H9 (cell line): ENCODE results near the gene ATP8A2. TPM values are rescaled to one million over a fixed set of nuclear protein-coding genes. Genes with fewer than 3 reads are reported as not detected.

ENCODE experiments used
- DNase-seq: peaks from one replicate; pipeline ENCODE4 v3.0.0-alpha.2; 2017
- H2AFZ ChIP-seq: one replicate; pipeline ENCODE4 v1.6.1; 2013; ENCODE audit warnings: mild to moderate bottlenecking, low read length, control low read depth, moderate library complexity
- H2AK5ac ChIP-seq: 2 replicates; pipeline ENCODE4 v1.6.1; 2013; ENCODE audit warnings: low read length, control low read depth, mixed read lengths; ENCODE audit not compliant: insufficient read length
- H2BK120ac ChIP-seq: one replicate; pipeline ENCODE4 v1.6.1; 2013; ENCODE audit warnings: low read depth, mild to moderate bottlenecking, low read length, control low read depth, inconsistent platforms; ENCODE audit not compliant: poor library complexity, severe bottlenecking
- H2BK12ac ChIP-seq: 2 replicates; pipeline ENCODE4 v1.6.1; 2013; ENCODE audit warnings: low read length, control low read depth, mixed read lengths, low read depth; ENCODE audit not compliant: insufficient read length
- H2BK15ac ChIP-seq: 2 replicates; pipeline ENCODE4 v1.6.1; 2013; ENCODE audit warnings: low read depth, low read length, control low read depth
- H2BK20ac ChIP-seq: one replicate; pipeline ENCODE4 v1.6.1; 2013; ENCODE audit warnings: low read depth, mild to moderate bottlenecking, low read length, control low read depth, inconsistent platforms; ENCODE audit not compliant: poor library complexity, severe bottlenecking
- H2BK5ac ChIP-seq: 2 replicates; pipeline ENCODE4 v1.6.1; 2013; ENCODE audit warnings: low read length, control low read depth, mixed read lengths; ENCODE audit not compliant: insufficient read length
- H3K14ac ChIP-seq: 2 replicates; pipeline ENCODE4 v1.6.1; 2013; ENCODE audit warnings: low read length, control low read depth; ENCODE audit not compliant: insufficient read depth
- H3K18ac ChIP-seq: 2 replicates; pipeline ENCODE4 v1.6.1; 2013; ENCODE audit warnings: low read depth, mild to moderate bottlenecking, mixed read lengths, low read length, control low read depth; ENCODE audit not compliant: insufficient read length
- H3K23ac ChIP-seq: 2 replicates; pipeline ENCODE4 v1.6.1; 2013; ENCODE audit warnings: low read length, control low read depth, mixed read lengths, low read depth; ENCODE audit not compliant: insufficient read length
- H3K23me2 ChIP-seq: 2 replicates; pipeline ENCODE4 v1.6.1; 2013; ENCODE audit warnings: low read depth, mild to moderate bottlenecking, mixed read lengths, low read length, control low read depth; ENCODE audit not compliant: insufficient read length, poor library complexity, severe bottlenecking
- H3K27ac ChIP-seq: 2 replicates; pipeline ENCODE4 v1.5.1; 2013; ENCODE audit warnings: low read length, control low read depth, mixed read lengths, low read depth; ENCODE audit not compliant: insufficient read length
- H3K27me3 ChIP-seq: 2 replicates; pipeline ENCODE4 v1.6.1; 2013; ENCODE audit warnings: low read length, control low read depth, inconsistent platforms; ENCODE audit not compliant: insufficient read depth
- H3K4ac ChIP-seq: 2 replicates; pipeline ENCODE4 v1.6.1; 2013; ENCODE audit warnings: low read depth, mild to moderate bottlenecking, control low read depth, inconsistent platforms, low read length, moderate library complexity
- H3K4me1 ChIP-seq: 2 replicates; pipeline ENCODE4 v1.6.1; 2013; ENCODE audit warnings: low read length, control low read depth, inconsistent platforms; ENCODE audit not compliant: insufficient read depth
- H3K4me2 ChIP-seq: 2 replicates; pipeline ENCODE4 v1.6.1; 2013; ENCODE audit warnings: low read length, control low read depth, mixed read lengths; ENCODE audit not compliant: insufficient read length, insufficient read depth
- H3K56ac ChIP-seq: 2 replicates; pipeline ENCODE4 v1.6.1; 2013; ENCODE audit warnings: low read depth, mild to moderate bottlenecking, mixed read lengths, low read length, control low read depth; ENCODE audit not compliant: insufficient read length
- H3K79me1 ChIP-seq: 2 replicates; pipeline ENCODE4 v1.6.1; 2013; ENCODE audit warnings: low read depth, mild to moderate bottlenecking, moderate library complexity, low read length, control low read depth, inconsistent platforms; ENCODE audit not compliant: insufficient read depth, poor library complexity, severe bottlenecking
- H3K79me2 ChIP-seq: 2 replicates; pipeline ENCODE4 v1.6.1; 2013; ENCODE audit warnings: low read length, control low read depth, inconsistent platforms; ENCODE audit not compliant: insufficient read depth
- H3K9ac ChIP-seq: 2 replicates; pipeline ENCODE4 v1.6.1; 2013; ENCODE audit warnings: low read length, control low read depth, mixed read lengths; ENCODE audit not compliant: insufficient read length; ENCODE audit errors: extremely low read depth
- H3K9me3 ChIP-seq: one replicate; pipeline ENCODE4 v1.6.1; 2013; ENCODE audit warnings: low read depth, low read length, inconsistent platforms; ENCODE audit not compliant: control insufficient read depth
- H3T11ph ChIP-seq: one replicate; pipeline ENCODE4 v1.6.1; 2013; ENCODE audit warnings: mild to moderate bottlenecking, low read length, control low read depth, inconsistent platforms
- H4K20me1 ChIP-seq: one replicate; pipeline ENCODE4 v1.6.1; 2013; ENCODE audit not compliant: control insufficient read depth, insufficient read length, insufficient read depth
- H4K5ac ChIP-seq: 2 replicates; pipeline ENCODE4 v1.6.1; 2013; ENCODE audit warnings: low read depth, mild to moderate bottlenecking, mixed read lengths, low read length, control low read depth; ENCODE audit not compliant: insufficient read length
- H4K8ac ChIP-seq: replicated peaks from 2 replicates; pipeline ENCODE4 v1.6.1; 2013; ENCODE audit warnings: low read length, control low read depth, mixed read lengths, low read depth; ENCODE audit not compliant: insufficient read length
- H4K91ac ChIP-seq: 2 replicates; pipeline ENCODE4 v1.6.1; 2013; ENCODE audit warnings: low read depth, mild to moderate bottlenecking, moderate library complexity, mixed read lengths, low read length, control low read depth; ENCODE audit not compliant: insufficient read length
- H3K27ac Mint-ChIP-seq, 3 experiments: 2 replicates in 2 of 3; 3 replicates in 1 of 3; pipeline ENCODE4 v1.8.0; 2020 to 2021; ENCODE audit warnings: mixed read lengths in 3 of 3, mild to moderate bottlenecking in 1 of 3, moderate library complexity in 1 of 3
- H3K27me3 Mint-ChIP-seq: 2 replicates; pipeline ENCODE4 v1.8.0; 2021; ENCODE audit warnings: low read depth, mild to moderate bottlenecking, moderate library complexity, mixed read lengths
- H3K36me3 Mint-ChIP-seq, 3 experiments: 2 replicates in 2 of 3; 3 replicates in 1 of 3; pipeline ENCODE4 v1.8.0; 2020 to 2021; ENCODE audit warnings: low read depth in 3 of 3, mixed read lengths in 3 of 3; ENCODE audit not compliant: insufficient read depth in 1 of 3
- H3K4me1 Mint-ChIP-seq, 2 experiments: 2 replicates each; pipeline ENCODE4 v1.8.0; 2020; ENCODE audit warnings: mixed read lengths in 2 of 2
- H3K4me3 Mint-ChIP-seq, 2 experiments: 2 replicates in 1 of 2; 3 replicates in 1 of 2; pipeline ENCODE4 v1.8.0; 2020 to 2021; ENCODE audit warnings: mild to moderate bottlenecking in 2 of 2, mixed read lengths in 2 of 2, moderate library complexity in 1 of 2
- H3K9me3 Mint-ChIP-seq, 2 experiments: 2 replicates in 1 of 2; 3 replicates in 1 of 2; pipeline ENCODE4 v1.8.0; 2020; ENCODE audit warnings: mild to moderate bottlenecking in 2 of 2, mixed read lengths in 2 of 2, moderate library complexity in 1 of 2
- WGBS: extraction: QIAGEN DNeasy Blood & Tissue Kit; methylation state at CpG from one replicate; pipeline ENCODE4 v1.1.7; 2013; ENCODE audit warnings: missing lambda C conversion rate, low lambda C conversion rate, mixed read lengths; ENCODE audit not compliant: insufficient read length; ENCODE audit errors: extremely low coverage; 5-methylcytosine and 5-hydroxymethylcytosine counted together
- total RNA-seq: library from RNA; stranded (reverse); gene quantifications from 2 replicates; pipeline ENCODE4 v1.2.1, GENCODE V29; 2021
- TF ChIP-seq, protein P1 (sequence below): fragments of 200-600 bp; sonication (generic); conservative IDR thresholded peaks from 3 replicates; pipeline ENCODE4 v1.8.0; 2021; ENCODE audit warnings: antibody characterized with exemption, mild to moderate bottlenecking

The ATP8A2 gene
- total RNA-seq, 1 experiment from 2014 or later: 18.2 TPM

DNA sequence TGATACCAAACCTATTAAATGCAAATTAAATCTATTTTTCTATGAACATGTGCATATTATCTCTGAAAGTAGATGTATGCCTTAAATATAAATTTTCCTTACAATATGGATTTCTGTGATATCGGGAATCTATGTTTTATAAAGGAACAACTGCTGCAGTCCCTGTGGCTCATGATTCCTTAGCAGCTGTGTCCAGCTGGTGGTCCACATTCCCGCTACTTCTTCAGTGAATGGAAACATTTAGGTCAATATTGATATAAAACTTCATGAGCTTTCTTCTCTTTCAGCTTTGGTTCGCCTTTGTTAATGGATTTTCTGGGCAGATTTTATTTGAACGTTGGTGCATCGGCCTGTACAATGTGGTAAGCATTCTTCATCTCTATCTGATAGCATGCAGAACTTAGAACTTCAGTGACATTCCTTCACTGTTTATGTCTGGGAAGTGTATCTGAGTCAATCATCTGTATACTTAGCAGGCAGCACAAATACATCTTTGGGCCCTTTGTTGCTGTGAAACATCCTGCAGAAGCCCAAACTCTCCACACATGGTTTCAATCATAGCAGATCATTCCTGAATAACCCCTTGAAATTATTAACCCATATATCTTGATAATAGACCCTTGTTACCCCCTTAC, 456.2 kb downstream of the ATP8A2 start:
- Histone ChIP-seq H3K9ac (no peak overlapping the region), H3K56ac (no peak overlapping the region), H3K9me3 (no peaks in the 10 kb centered on the region), H3K4ac (no peak overlapping the region), H2BK12ac (no peak overlapping the region), H2BK120ac (no peak overlapping the region), H2BK20ac (no peak overlapping the region), H4K91ac (no peak overlapping the region), H3K27ac (no peak overlapping the region), H2BK15ac (no peak overlapping the region), H3K23ac (no peak overlapping the region), H4K5ac (no peak overlapping the region), H2BK5ac (no peak overlapping the region), H3T11ph (no peak overlapping the region), H2AFZ (no peak overlapping the region), H3K4me2 (no peak overlapping the region), H3K79me2 (no peaks in the 10 kb centered on the region), H4K8ac (no peak overlapping the region), H4K20me1 (no peaks in the 10 kb centered on the region), H3K18ac (no peak overlapping the region), H3K4me1 (no peaks in the 10 kb centered on the region), H3K79me1 (no peaks in the 10 kb centered on the region), H3K14ac (no peak overlapping the region), H3K27me3 (no peaks in the 10 kb centered on the region), H3K23me2 (no peaks in the 10 kb centered on the region), H2AK5ac (no peak overlapping the region)
- peaks cover 0 to 4% of the 10 kb centered on the region in 2 experiments; a peak in 1 of 4 replicates for H3K4me1 Mint-ChIP-seq
- H3K27ac Mint-ChIP-seq: no peak overlapping the region
- TF ChIP-seq, protein P1, sequence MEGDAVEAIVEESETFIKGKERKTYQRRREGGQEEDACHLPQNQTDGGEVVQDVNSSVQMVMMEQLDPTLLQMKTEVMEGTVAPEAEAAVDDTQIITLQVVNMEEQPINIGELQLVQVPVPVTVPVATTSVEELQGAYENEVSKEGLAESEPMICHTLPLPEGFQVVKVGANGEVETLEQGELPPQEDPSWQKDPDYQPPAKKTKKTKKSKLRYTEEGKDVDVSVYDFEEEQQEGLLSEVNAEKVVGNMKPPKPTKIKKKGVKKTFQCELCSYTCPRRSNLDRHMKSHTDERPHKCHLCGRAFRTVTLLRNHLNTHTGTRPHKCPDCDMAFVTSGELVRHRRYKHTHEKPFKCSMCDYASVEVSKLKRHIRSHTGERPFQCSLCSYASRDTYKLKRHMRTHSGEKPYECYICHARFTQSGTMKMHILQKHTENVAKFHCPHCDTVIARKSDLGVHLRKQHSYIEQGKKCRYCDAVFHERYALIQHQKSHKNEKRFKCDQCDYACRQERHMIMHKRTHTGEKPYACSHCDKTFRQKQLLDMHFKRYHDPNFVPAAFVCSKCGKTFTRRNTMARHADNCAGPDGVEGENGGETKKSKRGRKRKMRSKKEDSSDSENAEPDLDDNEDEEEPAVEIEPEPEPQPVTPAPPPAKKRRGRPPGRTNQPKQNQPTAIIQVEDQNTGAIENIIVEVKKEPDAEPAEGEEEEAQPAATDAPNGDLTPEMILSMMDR: no peak
- peaks cover 1 to 5% of the 10 kb centered on the region in 2 experiments; a peak in 1 of 5 replicates for H3K9me3 Mint-ChIP-seq
- no peak for DNase-seq
- H3K27me3 Mint-ChIP-seq: no peaks in the 10 kb centered on the region
- peaks cover 0 to 5% (median 1%) of the 10 kb centered on the region in 3 experiments; a peak in 1 of 7 replicates for H3K36me3 Mint-ChIP-seq
- H3K4me3 Mint-ChIP-seq: no peak overlapping the region
- no CpG with 5 or more reads among the region's 5 CpGs for WGBS
